GDM1 (cell line): ENCODE results near the gene CCDC181.
"Not testable (repeated sequence)": the region's sequence is repeated elsewhere in the genome, so short reads cannot be mapped to it uniquely, and the experiment has no call there.

Source experiments
- DNase-seq: peaks from one replicate; lab custom pipeline; 2025; lab: John Stamatoyannopoulos, UW

CCDC181 gene

DNA sequence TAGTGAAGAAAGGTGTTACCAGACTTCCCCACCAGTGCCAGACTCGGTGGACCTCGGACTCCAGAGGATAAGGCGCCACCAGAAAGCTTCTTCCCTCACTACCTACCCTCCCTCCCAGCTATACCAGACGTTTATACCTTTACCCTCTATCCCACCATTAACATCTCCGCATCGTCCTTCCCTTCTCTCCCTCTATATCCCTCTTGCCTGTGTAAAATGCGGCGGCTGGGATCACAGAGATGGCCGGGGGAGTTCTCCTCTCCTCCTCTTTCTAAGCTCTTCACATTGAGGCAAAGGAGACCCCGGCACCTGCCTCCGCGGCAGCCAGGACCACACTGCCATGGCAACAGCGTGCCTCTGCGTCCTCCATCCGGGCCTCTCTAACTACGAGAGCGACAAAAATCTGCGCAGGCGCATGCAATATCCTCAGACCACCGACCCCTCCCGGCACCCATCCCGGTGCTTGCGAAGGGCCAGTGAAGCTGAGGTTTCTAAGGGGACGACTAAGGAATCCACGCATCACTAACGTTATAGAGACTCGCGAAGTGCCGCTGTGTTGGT, at the start of gene CCDC181:
Gene CCDC181 (minus strand): TSS at position 394 of the 561 bp plus-strand sequence. CDS start 2,547 bp downstream, outside the sequence.
- DNase-seq: peak; percentile 46

DNA sequence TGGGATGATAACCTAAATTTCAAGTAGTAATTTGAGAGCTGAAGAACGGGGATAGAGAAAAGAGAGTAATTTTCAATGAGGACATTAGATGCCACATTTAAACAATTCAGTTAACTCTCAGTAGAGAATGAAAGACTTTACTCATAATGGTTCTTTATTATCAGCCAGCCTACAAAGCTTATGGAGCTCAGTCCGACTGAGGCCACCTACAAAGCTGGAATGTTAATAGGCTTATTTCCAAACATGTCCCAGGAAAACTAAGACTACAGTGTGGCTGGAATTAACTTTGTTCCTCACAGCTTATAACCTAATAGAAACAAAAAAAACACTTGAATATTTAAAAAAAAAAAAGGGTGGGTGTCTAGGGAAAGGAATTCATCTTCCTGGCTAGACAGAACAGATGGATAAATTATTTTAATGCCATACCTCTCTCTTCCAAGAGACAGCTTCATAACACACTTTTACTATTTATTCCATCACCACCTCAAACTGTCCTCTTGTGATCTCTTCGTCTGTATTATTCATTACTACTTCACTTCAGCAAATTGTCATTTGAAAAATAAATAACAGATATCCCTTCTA, 48.6 kb upstream of the CCDC181 start:
- DNase-seq: no peak

DNA sequence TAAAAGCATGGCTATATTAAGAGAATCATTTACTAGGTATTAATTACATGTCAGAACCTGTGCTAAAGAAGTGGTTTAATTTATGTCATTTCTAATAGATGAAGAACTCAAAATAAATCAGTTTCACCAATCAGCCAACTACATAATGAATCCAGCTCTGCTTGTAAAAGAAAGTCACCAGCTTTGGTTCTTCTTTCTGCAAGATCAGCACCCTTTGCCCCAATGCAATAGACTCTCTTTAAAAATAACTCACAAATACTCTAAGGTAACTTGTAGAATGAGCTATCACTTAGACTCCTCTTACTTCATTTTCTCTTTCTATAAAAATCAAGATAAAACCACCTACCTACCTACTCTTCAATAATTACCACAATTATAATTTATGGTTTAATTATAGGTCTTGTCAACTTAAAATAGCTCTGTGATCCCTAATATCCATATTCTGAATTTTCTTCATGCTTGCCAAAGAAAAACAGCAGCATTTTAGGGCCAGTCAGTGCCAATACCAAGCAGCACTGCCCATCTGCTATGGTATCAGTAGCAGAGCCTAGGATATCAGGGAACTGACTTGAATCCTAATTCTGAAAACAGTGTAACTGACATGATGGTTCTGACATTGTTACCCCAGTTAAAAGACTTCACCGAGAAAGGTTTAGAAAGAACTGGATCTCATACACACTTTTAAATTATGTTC, 47.2 kb upstream of the CCDC181 start:
- DNase-seq: no peak

DNA sequence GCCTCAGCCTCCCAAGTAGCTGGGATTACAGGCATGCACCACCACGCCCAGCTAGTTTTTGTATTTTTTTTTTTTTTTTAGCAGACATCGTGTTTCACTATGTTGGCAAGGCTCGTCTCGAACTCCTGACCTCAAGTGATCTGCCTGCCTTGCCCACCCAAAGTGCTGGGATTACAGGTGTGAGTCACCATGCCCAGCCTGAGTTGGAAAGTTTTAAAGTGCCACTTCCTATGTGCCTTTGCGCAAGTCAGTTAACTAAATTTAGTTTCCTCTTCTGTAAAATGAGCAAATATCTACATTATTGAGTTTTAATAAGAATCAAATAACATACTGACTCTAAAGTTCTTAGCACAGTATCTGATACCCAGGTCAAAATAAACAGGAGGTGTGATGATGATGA, 46.1 kb upstream of the CCDC181 start:
- DNase-seq: no peak

DNA sequence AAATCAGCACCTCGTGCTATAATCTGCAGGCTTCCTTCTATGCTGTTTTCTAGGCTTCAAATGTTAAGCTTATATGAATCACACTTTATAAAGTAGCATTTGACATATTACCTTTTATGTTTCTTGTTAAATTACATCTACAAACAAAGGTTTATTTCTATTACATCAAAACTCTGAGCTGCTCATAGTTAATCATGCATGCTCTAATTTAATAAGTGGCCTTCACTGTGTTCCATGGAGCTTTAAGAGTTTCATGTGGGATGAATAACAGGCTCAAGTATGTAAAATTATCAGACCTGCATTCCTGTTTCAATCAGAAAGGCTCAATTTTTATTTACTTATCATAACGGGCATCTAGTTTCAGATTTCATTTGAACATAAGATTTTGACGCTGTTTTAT, 45.5 kb upstream of the CCDC181 start:
- no peak for DNase-seq

DNA sequence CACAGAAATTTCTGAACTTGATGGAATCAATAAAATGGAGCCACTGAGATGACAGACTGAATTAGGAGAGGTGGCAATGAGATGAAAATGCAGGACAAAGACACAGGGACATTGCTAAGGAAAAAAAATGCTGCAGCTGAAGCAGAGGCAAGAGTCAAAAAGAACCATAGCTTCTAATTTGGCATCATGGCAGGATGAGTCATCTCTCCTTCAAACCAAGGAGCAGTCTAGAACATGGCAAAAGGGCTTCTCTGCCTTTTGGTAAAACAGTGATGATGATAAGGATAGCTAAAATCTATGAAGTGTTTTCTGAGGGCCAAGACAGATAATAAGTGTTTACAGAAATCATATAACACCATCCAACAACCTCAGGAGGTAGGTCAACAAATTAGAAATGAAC, 41.7 kb upstream of the CCDC181 start:
- no peak for DNase-seq

DNA sequence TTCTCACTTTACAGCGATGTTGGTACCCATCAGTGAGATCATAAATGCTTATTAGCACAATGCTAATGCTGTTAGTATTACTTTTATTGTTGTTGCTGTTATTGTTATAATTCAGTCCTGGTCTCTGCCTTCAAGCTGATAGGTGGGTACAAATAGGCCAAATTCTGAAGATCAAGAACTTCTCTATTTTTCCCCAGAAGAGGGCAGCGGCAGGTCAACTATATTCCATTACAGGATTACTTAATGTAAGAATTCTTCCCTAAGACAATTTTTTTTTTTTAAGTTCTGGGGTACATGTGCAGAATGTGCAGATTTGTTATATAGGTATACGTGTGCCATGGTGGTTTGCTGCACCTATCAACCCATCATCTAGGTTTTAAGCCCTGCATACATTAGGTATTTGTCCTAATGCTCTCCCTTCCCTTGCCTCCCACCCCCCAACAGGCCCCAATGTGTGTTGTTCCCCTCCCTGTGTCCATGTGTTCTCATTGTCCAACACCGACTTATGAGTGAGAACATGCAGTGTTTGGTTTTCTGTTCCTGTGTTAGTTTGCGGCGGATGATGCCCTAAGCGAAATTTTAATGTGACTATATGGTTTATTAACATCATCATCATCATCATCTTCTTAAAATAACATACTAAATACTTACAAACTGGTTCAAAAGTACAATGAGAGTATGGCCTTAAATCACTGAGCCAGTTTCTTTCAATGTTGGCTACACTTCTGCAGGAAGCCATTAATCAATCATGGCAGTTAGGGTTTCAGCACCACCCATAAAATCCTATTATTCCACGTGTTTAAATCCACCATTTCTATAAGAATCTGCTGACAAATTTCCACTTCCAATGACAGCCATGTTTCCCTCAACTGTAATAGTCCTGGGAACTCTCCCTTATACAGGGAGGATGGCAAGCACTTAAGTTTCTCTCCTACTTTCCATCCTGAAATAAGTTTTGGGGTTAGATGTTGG, 39.3 kb upstream of the CCDC181 start:
- DNase-seq: peak; percentile 17

DNA sequence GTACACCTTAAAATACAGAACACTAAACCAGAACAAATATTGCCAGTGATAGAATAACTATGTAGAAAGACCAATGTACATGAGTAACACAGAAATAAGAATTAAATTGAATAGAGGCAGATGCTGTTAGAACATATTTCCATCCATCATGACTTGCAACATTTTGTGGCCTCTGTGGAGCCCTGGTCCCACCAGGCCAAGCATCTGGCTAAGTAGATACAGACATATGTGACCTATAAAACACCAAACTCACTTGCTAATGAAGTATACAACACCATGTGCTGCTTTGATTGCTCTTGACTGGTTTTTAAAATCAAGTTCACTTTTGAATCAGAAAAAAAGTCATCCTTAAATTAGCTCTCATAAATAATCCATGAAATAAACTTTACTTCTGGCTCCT, 38.0 kb upstream of the CCDC181 start:
- no peak for DNase-seq

DNA sequence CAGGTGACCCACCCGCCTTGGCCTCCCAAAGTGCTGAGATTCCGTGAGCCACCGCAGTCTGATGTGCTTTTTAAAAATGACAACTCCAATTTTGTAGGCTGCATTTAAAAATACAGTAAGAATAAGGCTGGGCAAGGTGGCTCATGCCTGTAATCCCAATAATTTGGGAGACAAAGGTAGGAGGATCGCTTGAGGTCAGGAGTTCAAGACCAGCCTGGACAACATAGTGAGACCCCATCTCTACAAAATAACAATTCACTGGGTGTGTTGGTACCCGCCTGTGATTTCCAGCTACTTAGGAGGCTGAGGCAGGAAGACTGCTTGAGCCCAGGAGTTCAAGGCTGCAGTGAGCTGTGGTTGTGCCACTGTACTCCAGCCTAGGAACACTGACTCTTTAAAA, 35.1 kb upstream of the CCDC181 start:
- DNase-seq: no peak

DNA sequence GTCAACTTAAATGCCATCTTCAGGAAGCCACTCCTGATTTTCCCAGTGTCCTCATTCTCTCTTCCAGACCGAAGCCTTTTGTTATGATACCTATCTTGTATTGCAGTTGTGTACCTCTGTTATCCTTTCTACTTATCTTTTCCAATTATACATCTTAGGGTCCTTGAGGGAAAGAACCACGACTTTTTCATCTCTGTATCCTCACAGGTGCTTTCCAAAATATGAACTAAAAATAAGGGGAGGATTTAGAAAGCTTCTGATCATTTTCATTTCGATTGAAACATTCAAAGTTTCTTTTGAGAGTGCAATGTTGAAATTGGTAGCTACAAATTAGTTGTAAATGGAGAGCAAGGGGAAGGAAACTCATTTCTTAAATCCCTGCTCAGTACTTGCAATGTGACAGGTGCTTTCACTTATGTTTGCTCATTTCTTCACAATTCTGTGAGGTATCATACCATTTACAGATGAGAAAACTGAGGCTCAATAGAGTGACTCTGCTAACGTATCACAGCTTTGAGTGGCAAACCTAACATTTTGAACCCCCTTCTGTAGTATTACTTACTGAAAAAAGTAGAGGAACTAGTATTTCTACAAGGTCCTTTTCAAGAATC, 34.2 kb upstream of the CCDC181 start:
- DNase-seq: no peak

DNA sequence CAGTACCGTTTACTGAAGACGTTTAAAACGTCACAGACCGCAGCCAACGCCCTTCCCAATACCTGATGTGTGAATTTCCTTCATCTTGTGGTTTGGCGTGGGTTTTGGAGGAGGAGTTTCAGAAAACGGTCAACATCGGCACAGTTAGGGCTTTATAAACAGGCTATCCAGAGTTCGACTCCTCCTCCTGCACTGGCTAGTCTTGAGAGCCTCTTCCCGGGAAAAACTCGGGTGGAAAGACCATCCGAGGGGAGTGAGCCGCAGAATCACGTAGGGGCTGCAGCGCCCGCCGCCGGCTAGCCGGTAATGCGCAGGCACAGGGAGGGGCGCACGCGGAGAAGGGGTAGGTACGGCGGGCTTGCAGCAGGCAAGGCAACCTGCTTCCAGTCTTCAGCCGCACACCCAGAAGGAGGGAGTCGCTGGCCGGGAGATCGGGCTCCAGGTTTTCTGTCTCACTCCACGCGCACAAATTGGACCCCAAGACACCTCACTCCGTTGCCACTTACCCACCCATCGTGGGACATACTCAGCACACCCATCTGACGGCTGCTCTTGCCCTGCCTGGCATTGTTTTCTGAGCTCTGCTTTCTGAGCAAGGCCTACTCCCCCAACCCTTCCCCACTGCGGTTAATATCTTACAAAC, 33.0 kb upstream of the CCDC181 start:
- no peak for DNase-seq

DNA sequence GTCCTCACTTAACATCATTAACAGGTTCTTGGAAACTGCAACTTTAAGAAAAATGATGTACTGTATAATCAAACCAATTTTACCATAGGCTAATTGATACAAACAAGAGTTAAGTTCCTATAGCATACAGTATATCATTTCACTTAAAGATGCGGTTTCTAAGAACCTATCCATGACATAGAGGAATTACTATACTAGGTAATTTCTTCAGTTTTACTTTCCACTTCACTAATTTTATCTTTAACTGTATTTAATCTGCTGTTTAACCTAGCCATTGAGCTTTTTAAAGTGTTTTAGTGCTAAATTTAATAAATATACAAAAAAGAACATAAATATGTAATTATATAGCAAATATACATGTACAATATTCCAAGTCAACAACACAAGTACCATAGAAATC, 30.2 kb upstream of the CCDC181 start:
- DNase-seq: no peak

DNA sequence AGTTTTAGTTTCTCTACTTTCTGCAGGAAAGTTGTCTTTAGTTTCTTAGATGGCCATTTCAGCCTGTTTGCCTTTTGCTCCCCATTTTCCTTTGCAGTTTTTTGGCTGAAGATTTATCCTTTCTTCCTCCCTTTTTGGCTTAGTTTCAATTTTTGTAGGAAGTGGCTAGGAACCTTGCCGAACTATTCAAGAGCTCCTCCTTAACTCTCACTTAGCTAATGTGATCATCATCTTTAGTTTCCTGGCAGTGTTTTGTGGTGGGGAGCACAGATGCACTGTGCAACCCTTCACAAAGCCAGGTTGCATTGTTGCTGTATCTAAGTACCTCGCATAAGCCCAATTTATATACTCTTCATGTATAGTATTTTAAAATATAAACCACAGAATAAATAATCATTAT, 28.8 kb upstream of the CCDC181 start:
- no peak for DNase-seq

DNA sequence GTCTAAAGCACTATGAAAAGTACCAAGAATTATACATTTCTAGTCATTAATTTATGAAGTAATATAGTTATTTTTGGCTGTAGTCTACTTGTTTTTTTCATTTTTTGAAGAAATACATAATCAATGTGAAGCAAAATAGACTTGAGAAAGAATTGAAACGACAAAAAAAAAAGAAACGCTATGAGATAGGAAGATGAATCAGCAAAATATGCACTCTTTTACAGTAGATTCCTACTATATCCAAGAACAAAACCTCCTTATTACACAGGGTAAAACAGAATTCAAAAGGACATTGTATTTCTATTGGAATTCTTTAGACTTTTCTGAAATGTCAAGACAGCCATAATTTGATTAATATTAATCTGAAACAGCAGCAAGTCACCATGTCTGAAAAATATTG, 25.6 kb upstream of the CCDC181 start:
- DNase-seq: no peak

DNA sequence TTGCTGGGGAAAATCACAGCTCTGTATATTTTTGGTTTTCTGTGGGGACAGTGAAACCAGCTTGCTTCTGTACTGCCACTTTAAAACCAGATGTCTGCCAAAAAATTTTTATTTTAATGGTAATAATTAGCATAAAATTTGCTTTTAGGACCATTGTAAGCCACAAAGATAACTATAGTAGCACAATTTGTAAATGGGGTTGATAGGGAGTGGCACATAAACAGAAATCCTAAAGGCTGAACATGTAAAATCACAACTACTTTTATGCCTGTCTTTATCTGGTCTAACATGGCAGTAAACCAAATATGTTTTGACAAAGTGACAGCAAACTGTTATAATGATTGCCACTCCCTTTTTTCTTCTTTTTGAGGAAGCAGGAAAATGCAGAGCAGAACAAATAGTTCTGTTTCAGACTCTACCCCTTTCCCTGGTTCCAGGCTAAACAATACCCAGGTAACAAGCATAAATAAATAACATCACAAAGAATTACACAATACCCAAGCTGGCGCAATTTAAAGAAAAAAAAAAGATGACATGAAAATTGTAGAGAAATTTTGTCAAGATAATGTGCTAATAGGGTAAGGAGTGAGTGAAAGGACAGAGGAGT, 24.0 kb upstream of the CCDC181 start:
- no peak for DNase-seq

DNA sequence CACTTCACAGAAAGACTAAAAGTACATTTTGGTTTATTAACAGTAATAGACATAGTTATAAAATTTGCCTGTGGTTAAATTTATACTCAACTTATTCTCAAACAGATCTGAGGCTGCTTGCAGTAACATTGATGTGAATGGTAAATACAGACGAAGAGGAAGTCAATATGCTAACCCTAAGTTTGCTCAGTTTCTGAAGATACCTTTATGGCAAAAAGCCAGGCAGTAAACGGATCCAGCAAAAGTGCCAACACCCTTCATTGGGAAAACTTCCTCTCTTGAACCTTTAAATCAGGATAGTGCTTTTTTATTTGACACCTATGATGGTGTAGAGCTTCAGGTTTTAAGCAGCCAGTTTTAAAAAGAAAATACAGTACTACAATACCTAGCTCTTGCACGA, 16.6 kb upstream of the CCDC181 start:
- DNase-seq: no peak

DNA sequence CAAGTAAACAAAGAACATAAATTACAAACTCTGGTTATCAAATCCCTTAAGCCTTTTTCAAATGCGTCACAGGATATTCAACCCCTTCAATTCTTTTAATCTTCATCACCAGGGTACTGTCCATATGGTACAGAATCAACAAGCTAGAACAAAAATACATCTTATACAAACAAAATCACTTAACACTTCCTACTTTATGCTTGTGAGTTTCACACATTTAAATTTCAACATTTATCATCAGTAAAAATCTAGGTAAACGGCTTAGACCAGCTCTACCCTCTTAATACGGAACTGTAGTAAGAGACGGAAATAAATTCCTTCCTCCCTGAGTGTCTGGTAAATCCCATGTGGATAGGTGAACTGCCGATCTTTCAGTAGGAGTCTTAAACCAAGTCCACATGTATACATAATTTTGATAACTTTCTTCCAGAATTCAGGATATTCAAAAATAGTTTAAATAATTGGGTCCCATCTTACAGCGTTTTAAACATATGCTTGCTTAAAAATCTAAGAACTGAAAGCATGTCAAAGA, 1.0 kb downstream of the CCDC181 start:
- no peak for DNase-seq

DNA sequence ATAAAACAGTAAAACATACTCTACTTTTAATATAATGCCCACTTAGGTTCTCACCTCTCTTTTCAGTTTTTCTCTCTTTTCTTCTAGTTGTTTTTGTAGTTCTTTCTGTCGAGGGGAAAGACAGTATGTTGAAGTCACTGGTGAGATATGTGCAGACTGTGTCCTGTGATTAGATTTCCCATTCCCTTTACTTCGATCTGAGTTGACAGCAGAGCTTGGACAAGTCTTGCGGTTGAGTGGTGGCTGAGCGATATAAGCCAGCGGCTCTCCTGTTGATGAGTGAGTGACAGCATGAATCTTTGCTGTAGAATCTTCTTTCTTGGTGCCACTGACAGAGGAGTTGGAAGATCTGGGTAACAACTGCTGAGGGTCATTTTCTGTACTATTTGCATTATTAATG, 6.0 kb downstream of the CCDC181 start:
- DNase-seq: no peak

DNA sequence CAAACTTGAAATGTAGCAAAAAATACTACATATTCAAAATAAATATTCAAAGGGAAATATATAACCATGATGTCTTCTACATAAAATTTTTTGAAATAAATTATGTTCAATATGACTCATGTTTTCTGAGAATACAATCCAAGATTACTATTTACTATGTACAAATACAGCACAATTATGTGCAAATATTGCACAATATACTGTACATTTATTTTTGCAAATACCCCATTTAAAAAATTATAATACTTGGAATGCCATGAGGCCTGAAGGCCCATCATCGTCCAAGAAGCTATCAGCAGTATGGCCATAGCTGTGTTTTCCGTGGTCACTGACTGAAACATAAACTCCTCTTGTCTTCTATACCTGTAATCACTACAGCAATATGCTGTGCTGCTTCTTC, 12.3 kb downstream of the CCDC181 start:
- DNase-seq: no peak

DNA sequence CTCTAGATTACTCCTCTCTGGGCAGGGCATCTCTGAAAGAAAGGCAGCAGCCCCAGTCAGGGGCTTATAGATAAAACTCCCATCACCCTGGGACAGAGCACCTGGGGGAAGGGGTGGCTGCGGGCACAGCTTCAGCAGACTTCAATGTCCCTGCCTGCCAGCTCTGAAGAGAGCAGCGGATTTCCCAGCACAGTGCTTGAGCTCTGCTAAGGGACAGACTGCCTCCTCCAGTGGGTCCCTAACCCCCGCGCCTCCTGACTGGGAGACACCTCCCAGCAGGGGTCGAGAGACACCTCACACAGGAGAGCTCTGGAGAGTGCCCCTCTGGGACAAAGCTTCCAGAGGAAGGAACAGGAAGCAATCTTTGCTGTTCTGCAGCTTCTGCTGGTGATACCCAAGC, 18.9 kb downstream of the CCDC181 start:
- not testable (repeated sequence) for DNase-seq

DNA sequence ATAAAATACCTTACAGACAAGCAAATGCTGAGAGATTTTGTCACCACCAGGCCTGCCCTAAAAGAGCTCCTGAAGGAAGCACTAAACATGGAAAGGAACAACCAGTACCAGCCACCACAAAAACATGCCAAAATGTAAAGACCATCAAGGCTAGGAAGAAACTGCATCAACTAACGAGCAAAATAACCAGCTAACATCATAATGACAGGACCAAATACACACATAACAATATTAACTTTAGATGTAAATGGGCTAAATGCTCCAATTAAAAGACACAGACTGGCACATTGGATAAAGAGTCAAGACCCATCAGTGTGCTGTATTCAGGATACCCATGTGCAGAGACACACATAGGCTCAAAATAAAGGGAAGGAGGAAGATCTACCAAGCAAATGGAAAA, 24.7 kb downstream of the CCDC181 start:
- DNase-seq: not testable (repeated sequence)
